HEK293T (cell line): ENCODE data around the gene ERGIC2.
"Not testable (repeated sequence)": the region's sequence is repeated elsewhere in the genome, so short reads cannot be mapped to it uniquely, and the experiment has no call there.

Source experiments
- CTCF ChIA-PET: fragments of 350-600 bp; formaldehyde crosslinking; extraction: SDS; loops from one replicate; lab custom pipeline; 2021; ENCODE audit warnings: antibody characterized with exemption, inconsistent platforms; lab: Yijun Ruan, JAX
- POLR2A ChIA-PET: fragments of 350-600 bp; formaldehyde crosslinking; extraction: SDS; loops from one replicate; lab custom pipeline; 2020; ENCODE audit warnings: antibody characterized with exemption, inconsistent platforms; lab: Yijun Ruan, JAX
- DNase-seq: peaks from one replicate; pipeline ENCODE4 v3.0.0; 2012; ENCODE audit warnings: mixed read lengths; ENCODE audit errors: extremely low spot score
- ARNT ChIP-seq: fragments of 450-650 bp; IDR thresholded peaks from 2 replicates; pipeline ENCODE4 v1.6.1; 2017; ENCODE audit warnings: mild to moderate bottlenecking
- BHLHE40 ChIP-seq: fragments of 450-650 bp; IDR thresholded peaks from 2 replicates; pipeline ENCODE4 v1.6.1; 2016; ENCODE audit warnings: mild to moderate bottlenecking, moderate library complexity, borderline replicate concordance
- CTBP1 ChIP-seq: fragments of 450-650 bp; IDR thresholded peaks from 2 replicates; pipeline ENCODE4 v1.6.1; 2016; ENCODE audit warnings: borderline replicate concordance
- ELF4 ChIP-seq: fragments of 450-650 bp; IDR thresholded peaks from 2 replicates; pipeline ENCODE4 v1.6.1; 2017; ENCODE audit warnings: antibody characterized with exemption
- FOXA1 ChIP-seq: fragments of 450-650 bp; IDR thresholded peaks from 2 replicates; pipeline ENCODE4 v1.6.1; 2016; ENCODE audit warnings: mild to moderate bottlenecking
- FOXK2 ChIP-seq: fragments of 450-650 bp; IDR thresholded peaks from 2 replicates; pipeline ENCODE4 v1.6.1; 2016; ENCODE audit warnings: mild to moderate bottlenecking
- FOXM1 ChIP-seq: fragments of 450-650 bp; IDR thresholded peaks from 2 replicates; pipeline ENCODE4 v1.6.1; 2017; ENCODE audit warnings: mild to moderate bottlenecking, borderline replicate concordance
- HDGF ChIP-seq: fragments of 450-650 bp; IDR thresholded peaks from 2 replicates; pipeline ENCODE4 v1.6.1; 2017; ENCODE audit warnings: antibody characterized with exemption, borderline replicate concordance
- L3MBTL2 ChIP-seq: fragments of 450-650 bp; conservative IDR thresholded peaks from 2 replicates; pipeline ENCODE4 v1.6.1; 2016; ENCODE audit warnings: mild to moderate bottlenecking
- LEF1 ChIP-seq: fragments of 450-650 bp; IDR thresholded peaks from 2 replicates; pipeline ENCODE4 v1.6.1; 2017; ENCODE audit warnings: mild to moderate bottlenecking, borderline replicate concordance
- NFRKB ChIP-seq: fragments of 450-650 bp; IDR thresholded peaks from 2 replicates; pipeline ENCODE4 v1.6.1; 2016; ENCODE audit warnings: mild to moderate bottlenecking, moderate library complexity
- PKNOX1 ChIP-seq: fragments of 450-650 bp; IDR thresholded peaks from 2 replicates; pipeline ENCODE4 v1.6.1; 2016
- SP1 ChIP-seq: fragments of 450-650 bp; IDR thresholded peaks from 2 replicates; pipeline ENCODE4 v1.6.1; 2017
- SUZ12 ChIP-seq: fragments of 450-650 bp; IDR thresholded peaks from 2 replicates; pipeline ENCODE4 v1.6.1; 2016; ENCODE audit warnings: mild to moderate bottlenecking
- TARDBP ChIP-seq: fragments of 450-650 bp; IDR thresholded peaks from 2 replicates; pipeline ENCODE4 v1.6.1; 2016
- ZNF384 ChIP-seq: fragments of 450-650 bp; IDR thresholded peaks from 2 replicates; pipeline ENCODE4 v1.6.1; 2016

ERGIC2 gene

GRCh38 chr12:29306682-29307081 lies 74.3 kb downstream of the ERGIC2 start:
- ChIA-PET POLR2A (no interaction called here), CTCF (no interaction called here)
- no peak for TF ChIP-seq ARNT
- no peak for TF ChIP-seq NFRKB
- TF ChIP-seq LEF1: no peak
- TF ChIP-seq TARDBP: no peak
- TF ChIP-seq FOXA1: no peak
- TF ChIP-seq HDGF: no peak
- no peak for TF ChIP-seq PKNOX1
- TF ChIP-seq SUZ12: no peak
- TF ChIP-seq SP1: no peak
- no peak for TF ChIP-seq L3MBTL2
- no peak for TF ChIP-seq FOXM1

DNA sequence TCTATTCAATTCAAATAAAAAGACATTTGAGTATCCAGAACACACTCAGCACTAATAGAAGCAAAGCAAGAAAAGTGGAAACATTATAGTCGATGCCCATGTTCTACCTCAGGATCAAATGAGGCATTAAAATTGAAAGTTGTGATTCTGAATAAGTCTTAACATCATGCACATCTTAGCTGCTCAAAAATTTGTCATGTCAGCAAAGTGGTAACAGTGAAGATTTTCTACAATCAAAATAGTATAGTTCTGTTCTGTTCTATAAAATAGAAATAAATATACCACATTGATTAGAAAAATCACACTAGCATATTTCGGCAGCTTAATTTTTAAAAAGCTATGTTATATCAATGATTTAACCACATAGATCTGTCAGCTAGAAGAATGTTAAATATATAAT lies 74.7 kb downstream of the ERGIC2 start:
- CTCF ChIA-PET: no interaction called here
- POLR2A ChIA-PET: no interaction called here
- TF ChIP-seq SUZ12 (no peak), BHLHE40 (no peak), FOXK2 (no peak), L3MBTL2 (no peak), ELF4 (no peak), PKNOX1 (no peak)
- DNase-seq: no peak

More at GRCh38 chr12:29306682-29307081, 74.3 kb downstream of the ERGIC2 start:
- DNase-seq: no peak

DNA sequence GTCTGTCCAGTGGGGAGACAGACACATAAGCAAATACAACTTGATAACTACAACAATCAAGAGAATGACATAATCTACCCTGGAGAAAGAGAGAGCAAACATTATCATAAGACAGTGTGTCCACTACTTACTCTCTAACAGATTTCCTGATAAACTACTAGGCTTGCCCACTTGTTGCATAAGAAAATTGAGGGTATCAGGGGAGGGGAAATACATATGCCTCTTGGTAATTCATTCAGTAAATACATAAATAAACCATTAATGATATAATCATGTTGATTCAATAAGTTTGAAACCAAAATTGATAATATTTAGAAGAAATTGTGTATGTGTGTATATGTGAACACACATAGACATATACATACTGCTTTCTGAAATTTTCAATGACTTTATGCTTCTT lies 76.6 kb downstream of the ERGIC2 start:
- no peak for TF ChIP-seq LEF1
- no peak for TF ChIP-seq FOXK2
- no peak for TF ChIP-seq FOXM1
- TF ChIP-seq BHLHE40: no peak
- no peak for TF ChIP-seq ZNF384
- no peak for TF ChIP-seq SP1
- TF ChIP-seq PKNOX1: no peak
- no peak for TF ChIP-seq SUZ12
- TF ChIP-seq ELF4: no peak
- no peak for TF ChIP-seq TARDBP
- no peak for TF ChIP-seq L3MBTL2
- no peak for TF ChIP-seq CTBP1
- TF ChIP-seq ARNT: no peak
- no peak for TF ChIP-seq NFRKB
- TF ChIP-seq FOXA1: no peak
- DNase-seq: no peak
- POLR2A ChIA-PET: no interaction called here
- CTCF ChIA-PET: no interaction called here

- ChIA-PET POLR2A (no interaction called here), CTCF (no interaction called here)
- DNase-seq: no peak
- no peak for TF ChIP-seq PKNOX1
- no peak for TF ChIP-seq LEF1
- TF ChIP-seq TARDBP: no peak
- TF ChIP-seq ZNF384: no peak
- TF ChIP-seq FOXK2: no peak
- no peak for TF ChIP-seq SUZ12
- no peak for TF ChIP-seq HDGF
- no peak for TF ChIP-seq CTBP1
- TF ChIP-seq FOXM1: no peak
- no peak for TF ChIP-seq L3MBTL2
- no peak for TF ChIP-seq BHLHE40
- TF ChIP-seq ELF4: no peak
Measured at GRCh38 chr12:29301114-29301513, 79.9 kb downstream of the ERGIC2 start.

DNA sequence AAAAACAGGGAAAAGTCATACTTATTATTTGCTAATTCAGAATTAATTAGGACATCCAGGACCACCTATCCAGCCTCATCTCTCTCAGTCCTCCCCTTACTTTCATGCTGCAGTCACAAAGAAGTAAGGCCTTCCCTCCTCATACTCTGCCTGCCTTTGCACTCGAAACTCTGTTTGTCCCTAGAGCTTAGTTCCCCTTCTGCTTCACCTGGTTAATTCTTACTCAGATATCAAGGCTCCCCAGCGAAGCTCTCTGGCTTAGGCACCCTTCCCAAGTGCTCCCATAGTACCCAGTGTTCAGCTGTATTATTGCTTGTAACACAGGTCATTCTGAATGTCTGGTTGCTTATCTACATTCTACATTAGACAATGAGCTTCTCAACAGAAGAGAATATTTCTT lies 81.3 kb downstream of the ERGIC2 start:
- DNase-seq: no peak
- ChIA-PET POLR2A (no interaction called here), CTCF (interaction anchor here (0.6 kb wide), 1 partner anchor 367 kb away, joined by 3 read pairs; no protein-coding TSS in a partner anchor)
- TF ChIP-seq BHLHE40: no peak
- TF ChIP-seq FOXK2: no peak
- TF ChIP-seq LEF1: no peak
- no peak for TF ChIP-seq ZNF384
- TF ChIP-seq PKNOX1: no peak
- no peak for TF ChIP-seq FOXM1
- no peak for TF ChIP-seq SUZ12
- TF ChIP-seq FOXA1: no peak
- no peak for TF ChIP-seq ARNT
- TF ChIP-seq ELF4: no peak
- no peak for TF ChIP-seq CTBP1
- no peak for TF ChIP-seq SP1
- TF ChIP-seq HDGF: no peak
- no peak for TF ChIP-seq NFRKB
- TF ChIP-seq TARDBP: no peak
- TF ChIP-seq L3MBTL2: no peak

- TF ChIP-seq PKNOX1 (no peak), L3MBTL2 (no peak), LEF1 (no peak), ELF4 (no peak), SUZ12 (no peak), FOXK2 (no peak), CTBP1 (no peak), ZNF384 (no peak), FOXA1 (no peak), FOXM1 (no peak), TARDBP (no peak), SP1 (no peak), BHLHE40 (no peak), HDGF (no peak), ARNT (no peak), NFRKB (no peak)
- POLR2A ChIA-PET: no interaction called here
- CTCF ChIA-PET: no interaction called here
- no peak for DNase-seq
Measured at GRCh38 chr12:29291226-29291625, 89.7 kb downstream of the ERGIC2 start.

DNA sequence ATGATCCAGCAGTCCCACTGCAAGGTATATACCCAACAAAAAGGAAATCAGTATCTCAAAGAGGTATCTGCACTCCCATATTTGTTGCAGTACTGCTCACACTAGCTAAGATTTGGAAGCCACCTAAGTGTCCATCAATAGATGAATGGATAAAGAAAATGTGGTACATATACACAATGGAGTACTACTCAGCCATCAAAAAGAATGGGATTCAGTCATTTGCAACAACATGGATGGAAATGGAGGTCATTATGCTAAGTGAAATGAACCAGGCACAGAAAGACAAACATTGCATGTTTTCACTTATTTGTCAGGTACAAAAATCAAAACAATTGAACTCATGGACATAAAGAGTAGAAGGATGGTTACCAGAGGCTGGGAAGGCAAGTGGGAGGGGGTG lies 90.5 kb downstream of the ERGIC2 start:
- POLR2A ChIA-PET, DNase-seq, CTCF ChIA-PET: not testable (repeated sequence)
